ENCODE results near the gene CDC42BPA.
"Not testable (repeated sequence)": the region's sequence is repeated elsewhere in the genome, so short reads cannot be mapped to it uniquely, and the experiment has no call there.

Gene CDC42BPA

DNA sequence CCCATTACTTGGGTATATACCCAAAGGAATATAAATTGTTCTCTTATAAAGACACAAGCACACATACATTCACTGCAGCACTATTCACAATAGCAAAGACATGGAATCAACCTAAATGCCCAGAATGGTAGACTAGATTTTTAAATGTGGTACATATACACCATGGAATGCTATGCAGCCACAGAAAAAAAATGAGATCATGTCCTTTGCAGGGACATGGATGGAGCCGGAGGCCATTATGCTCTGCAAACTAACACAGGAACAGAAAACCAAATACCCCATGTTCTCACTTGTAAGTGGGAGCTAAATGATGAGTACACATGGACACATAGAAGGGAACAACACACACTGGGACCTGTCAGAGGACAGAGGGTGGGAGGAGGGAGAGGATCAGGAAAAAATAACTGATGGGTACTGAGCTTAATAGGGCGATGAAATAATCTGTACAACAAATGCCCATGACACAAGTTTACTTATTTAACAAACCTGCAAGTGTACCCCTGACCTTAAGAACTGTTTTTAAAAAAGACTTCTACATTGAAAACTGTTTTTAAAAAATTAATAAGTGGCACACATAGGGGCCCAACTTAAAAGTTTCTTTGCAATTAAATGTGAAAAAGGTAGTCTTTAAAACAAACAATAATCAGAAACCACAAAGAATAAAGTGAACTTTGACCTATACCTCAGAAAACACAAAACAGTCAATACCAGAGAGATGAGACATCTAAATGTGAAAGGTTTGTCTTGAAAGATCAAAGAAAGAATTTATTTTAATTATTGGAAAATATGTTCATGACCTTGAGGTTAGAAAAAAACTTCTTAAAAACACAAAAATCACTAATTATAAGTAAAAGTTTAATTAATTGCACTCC, 75.2 kb downstream of the CDC42BPA start:
- Histone ChIP-seq H3K4me3 (ENCODE audit: low read depth, low read length) (no peak overlapping the region), H3K18ac (ENCODE audit: low read length) (no peak overlapping the region), H3K23ac (ENCODE audit: low read length) (no peak overlapping the region), H3K4me2 (ENCODE audit: low read length) (no peak overlapping the region), H2AK5ac (ENCODE audit: low read length) (no peak overlapping the region), H3K4me1 (ENCODE audit: control insufficient read depth in 1 of 2, insufficient read depth in 2 of 2, low read length in 2 of 2) (peaks cover 5% of the 10 kb centered on the region in 2 experiments), H3K79me2 (ENCODE audit: control insufficient read depth, insufficient read depth, low read length, poor library complexity) (peaks cover 2% of the 10 kb centered on the region), H3K9me3 (ENCODE audit: insufficient read depth, low read depth, low read length) (no peaks in the 10 kb centered on the region), H2BK5ac (ENCODE audit: low read depth, low read length, poor library complexity) (no peak overlapping the region), H2AFZ (ENCODE audit: insufficient read depth, low read length, poor library complexity) (no peak overlapping the region), H3K79me1 (ENCODE audit: low read length) (peaks cover 8% of the 10 kb centered on the region), H3K27me3 (ENCODE audit: insufficient read depth, low read length) (no peaks in the 10 kb centered on the region), H4K91ac (ENCODE audit: low read depth, low read length) (no peak overlapping the region), H3K14ac (ENCODE audit: low read length) (no peak overlapping the region), H3K36me3 (ENCODE audit: control insufficient read depth in 1 of 2, insufficient read depth in 2 of 2, low read length in 2 of 2) (no peaks in the 10 kb centered on the region), H2BK120ac (ENCODE audit: insufficient read depth, low read length, poor library complexity) (no peak overlapping the region), H3K27ac (ENCODE audit: low read depth, low read length) (no peak overlapping the region), H4K8ac (ENCODE audit: low read depth, low read length) (no peak overlapping the region), H3K4ac (ENCODE audit: low read depth, low read length) (no peak overlapping the region), H3K9ac (ENCODE audit: low read length) (no peak overlapping the region), H2BK12ac (ENCODE audit: low read length) (no peak overlapping the region), H4K12ac (ENCODE audit: low read depth, low read length) (no peak overlapping the region)
- WGBS (ENCODE audit: extremely low coverage, insufficient coverage, insufficient read length) = no CpG with 5 or more reads among the region's 2 CpGs
- no peak for DNase-seq

DNA sequence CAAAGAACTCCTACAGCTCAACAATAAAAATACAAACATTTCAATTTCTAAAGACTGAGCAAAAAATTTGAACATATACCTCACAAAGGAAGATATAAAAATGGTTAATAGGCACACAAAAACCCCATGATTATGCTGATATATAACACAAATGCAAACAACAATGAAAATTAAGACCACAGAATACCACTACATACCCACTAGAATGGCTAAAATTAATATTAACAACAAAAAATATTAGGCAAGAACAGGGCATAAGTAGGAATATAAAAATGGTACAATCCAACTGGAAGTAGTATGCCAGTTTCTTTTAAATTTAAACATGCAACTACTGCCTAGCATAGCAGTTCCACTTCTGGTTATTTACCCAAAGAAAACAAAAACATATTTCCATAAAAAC, 77.3 kb downstream of the CDC42BPA start:
- no peak overlapping the region for H3K4me2 ChIP-seq (ENCODE audit: low read length)
- H3K36me3 ChIP-seq (ENCODE audit: control insufficient read depth in 1 of 2, insufficient read depth in 2 of 2, low read length in 2 of 2) = no peaks in the 10 kb centered on the region
- no peak overlapping the region for H3K4ac ChIP-seq (ENCODE audit: low read depth, low read length)
- no peak overlapping the region for H3K9ac ChIP-seq (ENCODE audit: low read length)
- no peak overlapping the region for H2BK5ac ChIP-seq (ENCODE audit: low read depth, low read length, poor library complexity)
- H3K4me1 ChIP-seq (ENCODE audit: control insufficient read depth in 1 of 2, insufficient read depth in 2 of 2, low read length in 2 of 2) = peaks cover 2% of the 10 kb centered on the region in 2 experiments
- no peak overlapping the region for H3K18ac ChIP-seq (ENCODE audit: low read length)
- no peak overlapping the region for H3K14ac ChIP-seq (ENCODE audit: low read length)
- no peak overlapping the region for H4K91ac ChIP-seq (ENCODE audit: low read depth, low read length)
- no peak overlapping the region for H2AK5ac ChIP-seq (ENCODE audit: low read length)
- H4K12ac ChIP-seq (ENCODE audit: low read depth, low read length) = no peak overlapping the region
- H3K27ac ChIP-seq (ENCODE audit: low read depth, low read length) = no peak overlapping the region
- no peak overlapping the region for H3K23ac ChIP-seq (ENCODE audit: low read length)
- no peaks in the 10 kb centered on the region for H3K9me3 ChIP-seq (ENCODE audit: insufficient read depth, low read depth, low read length)
- H3K27me3 ChIP-seq (ENCODE audit: insufficient read depth, low read length) = no peaks in the 10 kb centered on the region
- no peak overlapping the region for H2BK120ac ChIP-seq (ENCODE audit: insufficient read depth, low read length, poor library complexity)
- no peak for DNase-seq
- no peak overlapping the region for H2BK12ac ChIP-seq (ENCODE audit: low read length)
- no peak overlapping the region for H2AFZ ChIP-seq (ENCODE audit: insufficient read depth, low read length, poor library complexity)
- H3K79me2 ChIP-seq (ENCODE audit: control insufficient read depth, insufficient read depth, low read length, poor library complexity) = peaks cover 2% of the 10 kb centered on the region
- no peak overlapping the region for H3K4me3 ChIP-seq (ENCODE audit: low read depth, low read length)
- no peak overlapping the region for H4K8ac ChIP-seq (ENCODE audit: low read depth, low read length)
- H3K79me1 ChIP-seq (ENCODE audit: low read length) = peaks cover 4% of the 10 kb centered on the region

GRCh38 chr1:227234998-227235405, 83.3 kb downstream of the CDC42BPA start:
- DNase-seq = peak; percentile 29 to 62
- H4K91ac ChIP-seq (ENCODE audit: low read depth, low read length) = no peak overlapping the region
- no peak overlapping the region for H3K4me3 ChIP-seq (ENCODE audit: low read depth, low read length)
- no CpG with 5 or more reads among the region's 1 CpG for whole genome bisulfite sequencing (ENCODE audit: extremely low coverage, insufficient coverage, insufficient read length)
- no peaks in the 10 kb centered on the region for H3K27me3 ChIP-seq (ENCODE audit: insufficient read depth, low read length)
- no peaks in the 10 kb centered on the region for H3K79me2 ChIP-seq (ENCODE audit: control insufficient read depth, insufficient read depth, low read length, poor library complexity)
- no peaks in the 10 kb centered on the region for H3K36me3 ChIP-seq (ENCODE audit: control insufficient read depth in 1 of 2, insufficient read depth in 2 of 2, low read length in 2 of 2)
- H3K23ac ChIP-seq (ENCODE audit: low read length) = no peak overlapping the region
- no peak overlapping the region for H3K4me2 ChIP-seq (ENCODE audit: low read length)
- H3K4me1 ChIP-seq (ENCODE audit: control insufficient read depth in 1 of 2, insufficient read depth in 2 of 2, low read length in 2 of 2) = no peaks in the 10 kb centered on the region
- H3K4ac ChIP-seq (ENCODE audit: low read depth, low read length) = no peak overlapping the region
- no peak overlapping the region for H2BK120ac ChIP-seq (ENCODE audit: insufficient read depth, low read length, poor library complexity)
- H4K8ac ChIP-seq (ENCODE audit: low read depth, low read length) = no peak overlapping the region
- H3K18ac ChIP-seq (ENCODE audit: low read length) = no peak overlapping the region
- no peak overlapping the region for H2BK5ac ChIP-seq (ENCODE audit: low read depth, low read length, poor library complexity)
- H3K14ac ChIP-seq (ENCODE audit: low read length) = no peak overlapping the region
- no peak overlapping the region for H3K9ac ChIP-seq (ENCODE audit: low read length)
- no peak overlapping the region for H2AFZ ChIP-seq (ENCODE audit: insufficient read depth, low read length, poor library complexity)
- H2BK12ac ChIP-seq (ENCODE audit: low read length) = no peak overlapping the region
- H2AK5ac ChIP-seq (ENCODE audit: low read length) = no peak overlapping the region
- H3K27ac ChIP-seq (ENCODE audit: low read depth, low read length) = no peak overlapping the region
- H4K12ac ChIP-seq (ENCODE audit: low read depth, low read length) = no peak overlapping the region
- no peaks in the 10 kb centered on the region for H3K9me3 ChIP-seq (ENCODE audit: insufficient read depth, low read depth, low read length)
- no peaks in the 10 kb centered on the region for H3K79me1 ChIP-seq (ENCODE audit: low read length)

GRCh38 chr1:227231128-227231527, 87.2 kb downstream of the CDC42BPA start:
- H3K23ac ChIP-seq (ENCODE audit: low read length); H2AFZ ChIP-seq (ENCODE audit: insufficient read depth, low read length, poor library complexity); H3K4ac ChIP-seq (ENCODE audit: low read depth, low read length): not testable (repeated sequence)

More at GRCh38 chr1:227231128-227231527, 87.2 kb downstream of the CDC42BPA start:
- not testable (repeated sequence) for H3K9me3 ChIP-seq (ENCODE audit: insufficient read depth, low read depth, low read length); H3K27me3 ChIP-seq (ENCODE audit: insufficient read depth, low read length); H3K4me2 ChIP-seq (ENCODE audit: low read length); H4K12ac ChIP-seq (ENCODE audit: low read depth, low read length); H3K14ac ChIP-seq (ENCODE audit: low read length); H2BK12ac ChIP-seq (ENCODE audit: low read length); H4K8ac ChIP-seq (ENCODE audit: low read depth, low read length); H2BK5ac ChIP-seq (ENCODE audit: low read depth, low read length, poor library complexity); H3K4me1 ChIP-seq (ENCODE audit: control insufficient read depth in 1 of 2, insufficient read depth in 2 of 2, low read length in 2 of 2); H3K4me3 ChIP-seq (ENCODE audit: low read depth, low read length); H3K36me3 ChIP-seq (ENCODE audit: control insufficient read depth in 1 of 2, insufficient read depth in 2 of 2, low read length in 2 of 2); H3K79me1 ChIP-seq (ENCODE audit: low read length); H2BK120ac ChIP-seq (ENCODE audit: insufficient read depth, low read length, poor library complexity); H3K18ac ChIP-seq (ENCODE audit: low read length); H2AK5ac ChIP-seq (ENCODE audit: low read length); H3K27ac ChIP-seq (ENCODE audit: low read depth, low read length); DNase-seq; H3K79me2 ChIP-seq (ENCODE audit: control insufficient read depth, insufficient read depth, low read length, poor library complexity); H3K9ac ChIP-seq (ENCODE audit: low read length); H4K91ac ChIP-seq (ENCODE audit: low read depth, low read length)
- WGBS (ENCODE audit: extremely low coverage, insufficient coverage, insufficient read length) = no CpG with 5 or more reads among the region's 7 CpGs
